Trophoblast cell (in vitro differentiated cells and primary cell): Measurements from ENCODE around the gene GON4L.

Experiments used
- DNase-seq, 2 donors: peaks; one replicate each; pipeline ENCODE4 v3.0.0-alpha.2; 2016
- H2AFZ ChIP-seq: 2 replicates; pipeline ENCODE4 v1.6.1; 2013; ENCODE audit warnings: low read length, moderate library complexity, mild to moderate bottlenecking; ENCODE audit not compliant: insufficient read depth, poor library complexity
- H2AK5ac ChIP-seq: 2 replicates; pipeline ENCODE4 v1.6.1; 2013; ENCODE audit warnings: mild to moderate bottlenecking, low read length
- H2BK120ac ChIP-seq: 2 replicates; pipeline ENCODE4 v1.6.1; 2013; ENCODE audit warnings: low read length, mild to moderate bottlenecking, moderate library complexity; ENCODE audit not compliant: insufficient read depth, poor library complexity
- H2BK12ac ChIP-seq: 2 replicates; pipeline ENCODE4 v1.6.1; 2013; ENCODE audit warnings: mild to moderate bottlenecking, low read length, moderate library complexity
- H2BK5ac ChIP-seq: 2 replicates; pipeline ENCODE4 v1.6.1; 2013; ENCODE audit warnings: low read length, low read depth, moderate library complexity, mild to moderate bottlenecking; ENCODE audit not compliant: poor library complexity
- H3K14ac ChIP-seq: 2 replicates; pipeline ENCODE4 v1.6.1; 2013; ENCODE audit warnings: mild to moderate bottlenecking, low read length
- H3K18ac ChIP-seq: 2 replicates; pipeline ENCODE4 v1.6.1; 2013; ENCODE audit warnings: mild to moderate bottlenecking, low read length
- H3K23ac ChIP-seq: 2 replicates; pipeline ENCODE4 v1.6.1; 2013; ENCODE audit warnings: low read length
- H3K27ac ChIP-seq: 2 replicates; pipeline ENCODE4 v1.5.1; 2013; ENCODE audit warnings: low read depth, mild to moderate bottlenecking, inconsistent platforms, low read length, moderate library complexity
- H3K27me3 ChIP-seq: 2 replicates; pipeline ENCODE4 v1.6.1; 2013; ENCODE audit warnings: inconsistent platforms, mild to moderate bottlenecking, low read length, moderate library complexity; ENCODE audit not compliant: insufficient read depth
- H3K36me3 ChIP-seq, 2 experiments: 1 replicate in 1 of 2; 2 replicates in 1 of 2; pipeline ENCODE4 v1.6.1; 2013; ENCODE audit warnings: low read length in 2 of 2, mild to moderate bottlenecking in 2 of 2, moderate library complexity in 1 of 2; ENCODE audit not compliant: insufficient read depth in 2 of 2, control insufficient read depth in 1 of 2
- H3K4ac ChIP-seq: 2 replicates; pipeline ENCODE4 v1.6.1; 2013; ENCODE audit warnings: low read depth, mild to moderate bottlenecking, low read length, moderate library complexity
- H3K4me1 ChIP-seq, 2 experiments: 1 replicate in 1 of 2; 2 replicates in 1 of 2; pipeline ENCODE4 v1.6.1; 2013; ENCODE audit warnings: low read length in 2 of 2, mild to moderate bottlenecking in 2 of 2, moderate library complexity in 1 of 2; ENCODE audit not compliant: insufficient read depth in 2 of 2, control insufficient read depth in 1 of 2
- H3K4me2 ChIP-seq: 2 replicates; pipeline ENCODE4 v1.6.1; 2013; ENCODE audit warnings: inconsistent platforms, mild to moderate bottlenecking, low read length, moderate library complexity
- H3K4me3 ChIP-seq: 2 replicates; pipeline ENCODE4 v1.5.1; 2013; ENCODE audit warnings: mild to moderate bottlenecking, low read depth, low read length, inconsistent platforms
- H3K79me1 ChIP-seq: one replicate; pipeline ENCODE4 v1.6.1; 2013; ENCODE audit warnings: low read length
- H3K79me2 ChIP-seq: 2 replicates; pipeline ENCODE4 v1.6.1; 2013; ENCODE audit warnings: low read length, mild to moderate bottlenecking; ENCODE audit not compliant: control insufficient read depth, insufficient read depth, poor library complexity
- H3K9ac ChIP-seq: 2 replicates; pipeline ENCODE4 v1.6.1; 2013; ENCODE audit warnings: mild to moderate bottlenecking, low read length
- H3K9me3 ChIP-seq: 2 replicates; pipeline ENCODE4 v1.6.1; 2013; ENCODE audit warnings: low read depth, mild to moderate bottlenecking, control low read depth, inconsistent platforms, low read length; ENCODE audit not compliant: insufficient read depth
- H4K12ac ChIP-seq: 2 replicates; pipeline ENCODE4 v1.6.1; 2013; ENCODE audit warnings: low read depth, mild to moderate bottlenecking, low read length, moderate library complexity
- H4K8ac ChIP-seq: 2 replicates; pipeline ENCODE4 v1.6.1; 2013; ENCODE audit warnings: low read depth, mild to moderate bottlenecking, low read length, moderate library complexity
- H4K91ac ChIP-seq: one replicate; pipeline ENCODE4 v1.6.1; 2013; ENCODE audit warnings: low read depth, mild to moderate bottlenecking, low read length, moderate library complexity
- WGBS: extraction: QIAGEN DNeasy Blood & Tissue Kit; methylation state at CpG from one replicate; pipeline ENCODE4 v1.1.7; 2013; ENCODE audit warnings: missing lambda C conversion rate; ENCODE audit not compliant: insufficient read length, insufficient coverage; ENCODE audit errors: extremely low coverage; 5-methylcytosine and 5-hydroxymethylcytosine counted together

Gene GON4L

GRCh38 chr1:155858800-155859233 lies 1.8 kb upstream of the GON4L start:
- no peak overlapping the region for H3K4me3 ChIP-seq
- H3K14ac ChIP-seq, result no peak overlapping the region
- WGBS, result no CpG with 5 or more reads among the region's 12 CpGs
- no peak overlapping the region for H2AK5ac ChIP-seq
- H3K27ac ChIP-seq, result no peak overlapping the region
- peak; percentile 60 to 74 for DNase-seq
- H3K4me2 ChIP-seq, result peak overlapping the region; percentile 61
- H4K8ac ChIP-seq, result peak overlapping the region; percentile 81
- no peak overlapping the region for H2BK120ac ChIP-seq
- no peak overlapping the region for H2AFZ ChIP-seq
- H3K9me3 ChIP-seq, result no peaks in the 10 kb centered on the region
- no peak overlapping the region for H2BK5ac ChIP-seq
- H4K91ac ChIP-seq, result no peak overlapping the region
- H3K27me3 ChIP-seq, result no peaks in the 10 kb centered on the region
- H4K12ac ChIP-seq, result no peak overlapping the region
- peaks cover 5% of the 10 kb centered on the region for H3K79me2 ChIP-seq
- peaks cover 0 to 4% of the 10 kb centered on the region in 2 experiments for H3K4me1 ChIP-seq
- H3K18ac ChIP-seq, result no peak overlapping the region
- H3K4ac ChIP-seq, result no peak overlapping the region
- no peak overlapping the region for H2BK12ac ChIP-seq
- peaks cover 8% of the 10 kb centered on the region in 2 experiments for H3K36me3 ChIP-seq
- H3K79me1 ChIP-seq, result peaks cover 4% of the 10 kb centered on the region
- H3K9ac ChIP-seq, result no peak overlapping the region
- H3K23ac ChIP-seq, result no peak overlapping the region

- peak overlapping the region; percentile 13 for H2AK5ac ChIP-seq
- no peak for DNase-seq
- H3K4me3 ChIP-seq, result peak overlapping the region; percentile 94
- H3K23ac ChIP-seq, result no peak overlapping the region
- WGBS, result no CpG with 5 or more reads among the region's 20 CpGs
- H3K4ac ChIP-seq, result peak overlapping the region; percentile 84
- no peak overlapping the region for H2BK5ac ChIP-seq
- no peaks in the 10 kb centered on the region for H3K9me3 ChIP-seq
- H3K27me3 ChIP-seq, result no peaks in the 10 kb centered on the region
- peak overlapping the region; percentile 82 for H3K14ac ChIP-seq
- H2BK12ac ChIP-seq, result no peak overlapping the region
- H3K18ac ChIP-seq, result peak overlapping the region; percentile 62
- peak overlapping the region; percentile 89 for H4K8ac ChIP-seq
- peak overlapping the region; percentile 43 for H2BK120ac ChIP-seq
- peak overlapping the region; percentile 90 for H3K9ac ChIP-seq
- peaks cover 4% of the 10 kb centered on the region for H3K79me1 ChIP-seq
- H3K27ac ChIP-seq, result peak overlapping the region; percentile 6
- H3K4me2 ChIP-seq, result peak overlapping the region; percentile 83
- H3K79me2 ChIP-seq, result peaks cover 5% of the 10 kb centered on the region
- peaks cover 23 to 26% of the 10 kb centered on the region in 2 experiments for H3K36me3 ChIP-seq
- peak overlapping the region; percentile 71 for H2AFZ ChIP-seq
- H4K12ac ChIP-seq, result peak overlapping the region; percentile 80
- H3K4me1 ChIP-seq, result peaks cover 0 to 4% of the 10 kb centered on the region in 2 experiments
- peak overlapping the region; percentile 71 for H4K91ac ChIP-seq
These were observed 598 bp downstream of the GON4L start for GRCh38 chr1:155856257-155856974.

- no peak overlapping the region for H2BK12ac ChIP-seq
- no peak overlapping the region for H2AK5ac ChIP-seq
- DNase-seq, result no peak
- no peak overlapping the region for H3K18ac ChIP-seq
- H3K14ac ChIP-seq, result no peak overlapping the region
- H3K4me2 ChIP-seq, result no peak overlapping the region
- no peak overlapping the region for H2AFZ ChIP-seq
- no peak overlapping the region for H4K91ac ChIP-seq
- no peaks in the 10 kb centered on the region for H3K4me1 ChIP-seq
- H4K12ac ChIP-seq, result no peak overlapping the region
- H2BK120ac ChIP-seq, result no peak overlapping the region
- no peak overlapping the region for H3K23ac ChIP-seq
- H3K79me2 ChIP-seq, result peaks cover 2% of the 10 kb centered on the region
- no peak overlapping the region for H3K9ac ChIP-seq
- H2BK5ac ChIP-seq, result no peak overlapping the region
- H3K4ac ChIP-seq, result no peak overlapping the region
- no CpG with 5 or more reads among the region's 3 CpGs for WGBS
- no peak overlapping the region for H3K4me3 ChIP-seq
- H3K36me3 ChIP-seq, result peaks cover 39 to 43% of the 10 kb centered on the region in 2 experiments
- no peaks in the 10 kb centered on the region for H3K9me3 ChIP-seq
- H4K8ac ChIP-seq, result no peak overlapping the region
- no peak overlapping the region for H3K27ac ChIP-seq
- H3K79me1 ChIP-seq, result no peaks in the 10 kb centered on the region
- no peaks in the 10 kb centered on the region for H3K27me3 ChIP-seq
These were observed 6.7 kb downstream of the GON4L start for GRCh38 chr1:155850345-155850744.

GRCh38 chr1:155847823-155848529 lies 9.0 kb downstream of the GON4L start:
- H3K4ac ChIP-seq, result no peak overlapping the region
- no peak overlapping the region for H2BK120ac ChIP-seq
- no peak overlapping the region for H3K18ac ChIP-seq
- H2AK5ac ChIP-seq, result no peak overlapping the region
- no peak overlapping the region for H2AFZ ChIP-seq
- no peak overlapping the region for H3K23ac ChIP-seq
- no peak overlapping the region for H4K91ac ChIP-seq
- no peak overlapping the region for H2BK5ac ChIP-seq
- H3K9me3 ChIP-seq, result no peaks in the 10 kb centered on the region
- no peaks in the 10 kb centered on the region for H3K27me3 ChIP-seq
- H3K14ac ChIP-seq, result no peak overlapping the region
- no peaks in the 10 kb centered on the region for H3K4me1 ChIP-seq
- no peak for DNase-seq
- H3K4me2 ChIP-seq, result no peak overlapping the region
- no peak overlapping the region for H4K8ac ChIP-seq
- H3K4me3 ChIP-seq, result no peak overlapping the region
- no peak overlapping the region for H2BK12ac ChIP-seq
- H3K79me1 ChIP-seq, result no peaks in the 10 kb centered on the region
- H3K27ac ChIP-seq, result no peak overlapping the region
- no peak overlapping the region for H4K12ac ChIP-seq
- no CpG with 5 or more reads among the region's 1 CpG for WGBS
- peaks cover 31 to 36% of the 10 kb centered on the region in 2 experiments for H3K36me3 ChIP-seq
- H3K9ac ChIP-seq, result no peak overlapping the region
- H3K79me2 ChIP-seq, result peaks cover 2% of the 10 kb centered on the region
